HL-60 (cell line): ENCODE data around the gene GLDN.

Experiments
- CTCF ChIP-seq: IDR thresholded peaks from one replicate; pipeline ENCODE4 v1.5.1; 2011; ENCODE audit warnings: low read length, control low read depth, inconsistent platforms; ENCODE audit not compliant: insufficient read depth
- POLR2AphosphoS5 ChIP-seq: IDR thresholded peaks from 2 replicates; pipeline ENCODE4 v1.6.1; 2012; ENCODE audit warnings: low read depth
- REST ChIP-seq: IDR thresholded peaks from 2 replicates; pipeline ENCODE4 v1.6.1; 2012; ENCODE audit warnings: low read depth; ENCODE audit not compliant: insufficient replicate concordance
- SPI1 ChIP-seq: IDR thresholded peaks from 2 replicates; pipeline ENCODE4 v1.6.1; 2012; ENCODE audit warnings: low read depth, mild to moderate bottlenecking, borderline replicate concordance

GRCh38 chr15:51325167-51325566, 16.3 kb upstream of the GLDN start:
- TF ChIP-seq CTCF (no peak), REST (no peak), POLR2AphosphoS5 (no peak), SPI1 (no peak)
